ENCODE measurements around the gene GPX3. TPM values are rescaled to one million over a fixed set of nuclear protein-coding genes. Genes with fewer than 3 reads are reported as not detected.

GPX3 gene
- total RNA-seq, 1 experiment from 2014 or later: not detected

GRCh38 chr5:151068433-151069197 lies 48.2 kb downstream of the GPX3 start:
- Histone ChIP-seq H3K4me2 (ENCODE audit: low read depth, low read length, poor library complexity, severe bottlenecking) (peak overlapping the region; percentile 55), H3K9me3 (ENCODE audit: low read length) (no peaks in the 10 kb centered on the region), H3K79me2 (ENCODE audit: low read length) (peaks cover 97% of the 10 kb centered on the region), H3K9me2 (replicated peaks; ENCODE audit: insufficient read depth, low read length) (no peaks in the 10 kb centered on the region), H3K27ac (ENCODE audit: low read length) (peak overlapping the region; percentile 96), H3K27me3 (ENCODE audit: low read length) (no peaks in the 10 kb centered on the region), H2AFZ (ENCODE audit: low read length) (no peak overlapping the region), H3K4me1 (ENCODE audit: low read length) (peaks cover 92% of the 10 kb centered on the region), H3K36me3 (ENCODE audit: insufficient read depth, low read length) (peaks cover 26% of the 10 kb centered on the region), H3K4me3 (ENCODE audit: low read length) (peak overlapping the region; percentile 36), H3K9ac (ENCODE audit: low read length) (peak overlapping the region; percentile 40), H4K20me1 (ENCODE audit: insufficient read depth, low read depth, low read length) (peaks cover 37% of the 10 kb centered on the region; the same call in 1 of the 2 replicates)
- DNase-seq: peak; percentile 76

GRCh38 chr5:151070449-151070848 lies 50.1 kb downstream of the GPX3 start:
- H3K9me2 ChIP-seq (replicated peaks; ENCODE audit: insufficient read depth, low read length): no peaks in the 10 kb centered on the region
- H3K9ac ChIP-seq (ENCODE audit: low read length): peak overlapping the region; percentile 23; the same call in 1 of the 2 replicates
- H3K4me3 ChIP-seq (ENCODE audit: low read length): no peak overlapping the region
- no peak for DNase-seq
- no peaks in the 10 kb centered on the region for H3K9me3 ChIP-seq (ENCODE audit: low read length)
- peak overlapping the region; percentile 55 for H3K4me2 ChIP-seq (ENCODE audit: low read depth, low read length, poor library complexity, severe bottlenecking)
- H3K36me3 ChIP-seq (ENCODE audit: insufficient read depth, low read length): peaks cover 38% of the 10 kb centered on the region
- no peak overlapping the region for H2AFZ ChIP-seq (ENCODE audit: low read length)
- H4K20me1 ChIP-seq (ENCODE audit: insufficient read depth, low read depth, low read length): peaks cover 42% of the 10 kb centered on the region; the same call in 1 of the 2 replicates
- H3K4me1 ChIP-seq (ENCODE audit: low read length): peaks cover 73% of the 10 kb centered on the region
- peak overlapping the region; percentile 96 for H3K27ac ChIP-seq (ENCODE audit: low read length)
- peaks cover 100% of the 10 kb centered on the region for H3K79me2 ChIP-seq (ENCODE audit: low read length)
- no peaks in the 10 kb centered on the region for H3K27me3 ChIP-seq (ENCODE audit: low read length)

- peaks cover 42% of the 10 kb centered on the region; the same call in 1 of the 2 replicates for H4K20me1 ChIP-seq (ENCODE audit: insufficient read depth, low read depth, low read length)
- H3K36me3 ChIP-seq (ENCODE audit: insufficient read depth, low read length): peaks cover 44% of the 10 kb centered on the region
- no peak for DNase-seq
- H3K27me3 ChIP-seq (ENCODE audit: low read length): no peaks in the 10 kb centered on the region
- H3K4me1 ChIP-seq (ENCODE audit: low read length): peaks cover 67% of the 10 kb centered on the region
- peak overlapping the region; percentile 23 for H3K9ac ChIP-seq (ENCODE audit: low read length)
- H3K4me3 ChIP-seq (ENCODE audit: low read length): no peak overlapping the region
- H3K9me2 ChIP-seq (replicated peaks; ENCODE audit: insufficient read depth, low read length): no peaks in the 10 kb centered on the region
- H3K27ac ChIP-seq (ENCODE audit: low read length): peak overlapping the region; percentile 96
- H3K9me3 ChIP-seq (ENCODE audit: low read length): no peaks in the 10 kb centered on the region
- no peak overlapping the region for H2AFZ ChIP-seq (ENCODE audit: low read length)
- H3K4me2 ChIP-seq (ENCODE audit: low read depth, low read length, poor library complexity, severe bottlenecking): peak overlapping the region; percentile 55
- peaks cover 100% of the 10 kb centered on the region for H3K79me2 ChIP-seq (ENCODE audit: low read length)
Measured at GRCh38 chr5:151071021-151071420, 50.6 kb downstream of the GPX3 start.

- peaks cover 46% of the 10 kb centered on the region for H3K36me3 ChIP-seq (ENCODE audit: insufficient read depth, low read length)
- peaks cover 36% of the 10 kb centered on the region; the same call in 1 of the 2 replicates for H4K20me1 ChIP-seq (ENCODE audit: insufficient read depth, low read depth, low read length)
- no peak for DNase-seq
- H3K27ac ChIP-seq (ENCODE audit: low read length): peak overlapping the region; percentile 96
- no peaks in the 10 kb centered on the region for H3K9me2 ChIP-seq (replicated peaks; ENCODE audit: insufficient read depth, low read length)
- H3K9ac ChIP-seq (ENCODE audit: low read length): peak overlapping the region; percentile 23
- no peaks in the 10 kb centered on the region for H3K27me3 ChIP-seq (ENCODE audit: low read length)
- H3K4me3 ChIP-seq (ENCODE audit: low read length): no peak overlapping the region
- peaks cover 100% of the 10 kb centered on the region for H3K79me2 ChIP-seq (ENCODE audit: low read length)
- H3K9me3 ChIP-seq (ENCODE audit: low read length): no peaks in the 10 kb centered on the region
- H3K4me2 ChIP-seq (ENCODE audit: low read depth, low read length, poor library complexity, severe bottlenecking): peak overlapping the region; percentile 55
- H2AFZ ChIP-seq (ENCODE audit: low read length): no peak overlapping the region
- H3K4me1 ChIP-seq (ENCODE audit: low read length): peaks cover 61% of the 10 kb centered on the region
Measured at GRCh38 chr5:151071848-151072629, 51.6 kb downstream of the GPX3 start.

GRCh38 chr5:151072630-151073025 lies 52.2 kb downstream of the GPX3 start:
- Histone ChIP-seq H3K4me3 (ENCODE audit: low read length) (no peak overlapping the region), H2AFZ (ENCODE audit: low read length) (no peak overlapping the region), H3K4me2 (ENCODE audit: low read depth, low read length, poor library complexity, severe bottlenecking) (no peak overlapping the region), H4K20me1 (ENCODE audit: insufficient read depth, low read depth, low read length) (peaks cover 36% of the 10 kb centered on the region; the same call in 1 of the 2 replicates), H3K27ac (ENCODE audit: low read length) (peak overlapping the region; percentile 32), H3K9me2 (replicated peaks; ENCODE audit: insufficient read depth, low read length) (no peaks in the 10 kb centered on the region), H3K27me3 (ENCODE audit: low read length) (no peaks in the 10 kb centered on the region), H3K9me3 (ENCODE audit: low read length) (no peaks in the 10 kb centered on the region), H3K79me2 (ENCODE audit: low read length) (peaks cover 100% of the 10 kb centered on the region), H3K4me1 (ENCODE audit: low read length) (peaks cover 61% of the 10 kb centered on the region), H3K9ac (ENCODE audit: low read length) (peak overlapping the region; percentile 10; the same call in 1 of the 2 replicates), H3K36me3 (ENCODE audit: insufficient read depth, low read length) (peaks cover 49% of the 10 kb centered on the region)
- no peak for DNase-seq

- H3K4me3 ChIP-seq (ENCODE audit: low read length): no peak overlapping the region
- no peak overlapping the region for H3K9ac ChIP-seq (ENCODE audit: low read length)
- H3K9me2 ChIP-seq (replicated peaks; ENCODE audit: insufficient read depth, low read length): no peaks in the 10 kb centered on the region
- no peaks in the 10 kb centered on the region for H3K9me3 ChIP-seq (ENCODE audit: low read length)
- no peak for DNase-seq
- peaks cover 49% of the 10 kb centered on the region for H3K36me3 ChIP-seq (ENCODE audit: insufficient read depth, low read length)
- H4K20me1 ChIP-seq (ENCODE audit: insufficient read depth, low read depth, low read length): peaks cover 30% of the 10 kb centered on the region; the same call in 1 of the 2 replicates
- no peak overlapping the region for H2AFZ ChIP-seq (ENCODE audit: low read length)
- no peak overlapping the region for H3K4me2 ChIP-seq (ENCODE audit: low read depth, low read length, poor library complexity, severe bottlenecking)
- H3K27ac ChIP-seq (ENCODE audit: low read length): no peak overlapping the region
- peaks cover 61% of the 10 kb centered on the region for H3K4me1 ChIP-seq (ENCODE audit: low read length)
- peaks cover 100% of the 10 kb centered on the region for H3K79me2 ChIP-seq (ENCODE audit: low read length)
- H3K27me3 ChIP-seq (ENCODE audit: low read length): no peaks in the 10 kb centered on the region
Measured at GRCh38 chr5:151073280-151073679, 52.9 kb downstream of the GPX3 start.

- Histone ChIP-seq H3K36me3 (ENCODE audit: insufficient read depth, low read length) (peaks cover 51% of the 10 kb centered on the region), H3K27me3 (ENCODE audit: low read length) (no peaks in the 10 kb centered on the region), H3K4me2 (ENCODE audit: low read depth, low read length, poor library complexity, severe bottlenecking) (no peak overlapping the region), H4K20me1 (ENCODE audit: insufficient read depth, low read depth, low read length) (peaks cover 24% of the 10 kb centered on the region; the same call in 1 of the 2 replicates), H3K4me3 (ENCODE audit: low read length) (no peak overlapping the region), H3K9ac (ENCODE audit: low read length) (no peak overlapping the region), H3K9me3 (ENCODE audit: low read length) (no peaks in the 10 kb centered on the region), H2AFZ (ENCODE audit: low read length) (no peak overlapping the region), H3K4me1 (ENCODE audit: low read length) (peaks cover 61% of the 10 kb centered on the region), H3K27ac (ENCODE audit: low read length) (no peak overlapping the region), H3K79me2 (ENCODE audit: low read length) (peaks cover 100% of the 10 kb centered on the region), H3K9me2 (replicated peaks; ENCODE audit: insufficient read depth, low read length) (no peaks in the 10 kb centered on the region)
- no peak for DNase-seq
Measured at GRCh38 chr5:151074557-151074956, 54.2 kb downstream of the GPX3 start.
